Gastrocnemius medialis (tissue), 4 donors: ENCODE measurements around the gene REG3A.

ENCODE experiments used
- CTCF ChIP-seq, 5 experiments: fragments of 450-650 bp in 3 of 5; fragments of 200-600 bp in 2 of 5; sonication (generic) in 2 of 5; IDR thresholded peaks in 4 of 5; conservative IDR thresholded peaks in 1 of 5; 1 replicate in 4 of 5; 2 replicates in 1 of 5; pipeline ENCODE4 v1.5.1; 2016 to 2019; ENCODE audit warnings: antibody characterized with exemption in 5 of 5, mild to moderate bottlenecking in 3 of 5, moderate library complexity in 3 of 5
- POLR2A ChIP-seq, 2 donors: fragments of 450-650 bp; IDR thresholded peaks; one replicate each; pipeline ENCODE4 v1.6.1; 2017; ENCODE audit warnings: antibody characterized with exemption in 2 of 2, mild to moderate bottlenecking in 2 of 2, moderate library complexity in 2 of 2

DNA sequence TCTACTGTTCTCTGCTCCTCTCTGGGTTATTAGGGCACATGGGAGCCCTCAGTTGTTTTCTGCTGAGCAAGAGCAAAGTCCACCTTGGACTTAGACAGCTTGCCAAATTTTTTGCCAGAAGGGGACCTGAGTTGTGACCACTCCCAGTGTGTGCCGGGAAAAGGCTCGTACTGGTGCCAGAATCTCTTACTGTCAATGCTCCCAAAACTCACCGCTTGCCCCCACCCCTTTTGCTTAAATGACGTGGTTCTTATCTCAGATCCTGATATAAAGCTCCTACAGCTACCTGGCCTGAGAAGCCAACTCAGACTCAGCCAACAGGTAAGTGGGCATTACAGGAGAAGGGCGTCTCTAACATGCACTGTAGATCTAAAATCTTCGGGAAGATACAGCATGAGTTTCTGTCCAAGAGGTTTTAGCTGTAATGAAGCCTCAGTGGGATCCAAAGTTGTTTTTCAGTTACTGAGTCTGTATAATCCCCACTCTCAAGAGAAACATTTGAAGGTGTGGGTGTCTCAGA, 39.3 kb downstream of the REG3A start, which contains the start of gene REG1A:
- TF ChIP-seq CTCF (IDR thresholded peaks at IDR 0.05 in 4 of 5, conservative IDR thresholded peaks at IDR 0.05 in 1 of 5) (no peak), POLR2A (IDR thresholded peaks at IDR 0.05) (no peak)
